Fibroblast of the aortic adventitia (primary cell): ENCODE results near the gene NUDT14. TPM values are rescaled to one million over a fixed set of nuclear protein-coding genes. Genes with fewer than 3 reads are reported as not detected.

Source experiments
- DNase-seq: peaks from one replicate; pipeline ENCODE4 v3.0.0-alpha.2; 2010; ENCODE audit warnings: low read depth
- H3K4me3 ChIP-seq: 2 replicates; pipeline ENCODE4 v1.5.1; 2011; ENCODE audit warnings: low read depth, mild to moderate bottlenecking, control low read depth, low read length, moderate library complexity
- total RNA-seq: library from RNA; depleted of rRNA; stranded (reverse); fragments of >200 nt; gene quantifications from 2 replicates; pipeline ENCODE4 v1.2.3, GENCODE V29; 2012; ENCODE audit warnings: low replicate concordance
- TF ChIP-seq, protein P1 (sequence below): IDR thresholded peaks from 2 replicates; pipeline ENCODE4 v1.5.1; 2011; ENCODE audit warnings: mild to moderate bottlenecking, low read length, control low read depth, inconsistent platforms; ENCODE audit not compliant: insufficient read depth

The NUDT14 gene
- total RNA-seq, 1 donor = 11.7 TPM

GRCh38 chr14:105185001-105185400 lies 3.9 kb upstream of the NUDT14 start:
- DNase-seq = no peak
- TF ChIP-seq, protein P1, sequence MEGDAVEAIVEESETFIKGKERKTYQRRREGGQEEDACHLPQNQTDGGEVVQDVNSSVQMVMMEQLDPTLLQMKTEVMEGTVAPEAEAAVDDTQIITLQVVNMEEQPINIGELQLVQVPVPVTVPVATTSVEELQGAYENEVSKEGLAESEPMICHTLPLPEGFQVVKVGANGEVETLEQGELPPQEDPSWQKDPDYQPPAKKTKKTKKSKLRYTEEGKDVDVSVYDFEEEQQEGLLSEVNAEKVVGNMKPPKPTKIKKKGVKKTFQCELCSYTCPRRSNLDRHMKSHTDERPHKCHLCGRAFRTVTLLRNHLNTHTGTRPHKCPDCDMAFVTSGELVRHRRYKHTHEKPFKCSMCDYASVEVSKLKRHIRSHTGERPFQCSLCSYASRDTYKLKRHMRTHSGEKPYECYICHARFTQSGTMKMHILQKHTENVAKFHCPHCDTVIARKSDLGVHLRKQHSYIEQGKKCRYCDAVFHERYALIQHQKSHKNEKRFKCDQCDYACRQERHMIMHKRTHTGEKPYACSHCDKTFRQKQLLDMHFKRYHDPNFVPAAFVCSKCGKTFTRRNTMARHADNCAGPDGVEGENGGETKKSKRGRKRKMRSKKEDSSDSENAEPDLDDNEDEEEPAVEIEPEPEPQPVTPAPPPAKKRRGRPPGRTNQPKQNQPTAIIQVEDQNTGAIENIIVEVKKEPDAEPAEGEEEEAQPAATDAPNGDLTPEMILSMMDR = no peak
- H3K4me3 ChIP-seq = no peak overlapping the region

GRCh38 chr14:105184461-105184860 lies 3.3 kb upstream of the NUDT14 start:
- no peak for DNase-seq
- H3K4me3 ChIP-seq = no peak overlapping the region
- TF ChIP-seq, protein P1 = no peak

DNA sequence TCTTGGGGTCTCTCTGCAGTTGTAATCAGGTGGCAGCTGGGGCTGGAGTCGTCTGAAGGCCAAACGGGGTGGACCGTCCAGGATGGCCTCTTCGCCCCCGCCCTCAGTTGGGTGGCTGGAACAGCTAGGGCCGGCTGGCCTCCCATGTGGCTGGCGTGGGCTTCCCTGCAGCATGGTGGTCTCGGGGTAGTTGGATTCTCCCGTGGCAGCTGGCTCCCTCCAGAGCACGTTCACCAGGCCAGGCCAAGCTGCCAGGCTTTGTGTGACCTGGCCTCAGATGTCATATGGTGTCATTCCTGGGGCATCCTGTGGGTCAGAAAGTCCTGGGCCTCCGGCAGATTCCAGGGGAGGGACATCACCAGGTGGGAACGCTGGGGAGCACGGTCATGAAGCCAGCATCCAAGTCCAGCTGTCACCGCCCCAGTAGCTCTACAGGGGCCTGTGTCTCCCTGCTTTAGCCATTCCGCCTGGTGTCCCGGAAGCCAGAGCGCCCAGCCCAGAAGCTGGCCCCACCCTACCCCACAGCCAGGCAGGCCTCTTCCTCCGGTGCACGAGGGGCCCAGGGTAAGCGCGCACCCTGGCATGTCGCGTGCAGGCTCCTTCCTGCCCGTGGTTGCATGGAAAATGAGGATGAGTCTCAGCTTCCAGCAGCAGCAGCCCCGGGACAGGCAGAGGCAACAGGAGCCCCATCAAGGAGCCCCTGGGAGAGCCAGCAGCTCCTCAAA lies 1.3 kb upstream of the NUDT14 start:
- H3K4me3 ChIP-seq = no peak overlapping the region
- no peak for DNase-seq
- TF ChIP-seq, protein P1 = no peak

- peak overlapping the region; percentile 3 for H3K4me3 ChIP-seq
- TF ChIP-seq, protein P1 = no peak
These were observed 610 bp upstream of the NUDT14 start for GRCh38 chr14:105181549-105182295.

DNA sequence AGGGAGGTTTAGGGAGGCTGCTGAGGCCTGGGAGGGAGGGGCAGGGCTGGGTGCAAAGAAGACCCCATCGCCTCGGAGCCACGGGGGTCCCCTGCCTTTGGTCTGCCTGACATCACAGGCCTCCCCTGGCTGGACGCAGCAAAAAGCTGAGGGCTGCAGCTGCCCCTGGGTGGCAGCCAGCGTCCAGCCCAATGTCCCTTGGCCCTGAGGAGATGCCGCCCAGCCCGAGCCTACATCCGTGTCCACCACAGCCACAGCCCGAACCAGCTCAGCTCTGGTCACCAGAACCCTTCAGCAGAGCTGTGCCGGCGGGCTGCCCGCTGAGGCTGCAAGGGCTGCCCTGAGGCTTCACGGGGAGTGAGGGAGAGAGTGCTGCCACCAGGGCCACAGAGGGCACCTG lies 1.9 kb downstream of the NUDT14 start:
- DNase-seq = no peak
- no peak overlapping the region for H3K4me3 ChIP-seq
- TF ChIP-seq, protein P1 = no peak

More at GRCh38 chr14:105181549-105182295, 610 bp upstream of the NUDT14 start:
- DNase-seq = no peak

- DNase-seq = no peak
- H3K4me3 ChIP-seq = no peak overlapping the region
- TF ChIP-seq, protein P1 = no peak
These were observed 2.3 kb downstream of the NUDT14 start for GRCh38 chr14:105178868-105179140.
